ENCODE data around the gene PKLR. TPM values are rescaled to one million over a fixed set of nuclear protein-coding genes. Genes with fewer than 3 reads are reported as not detected.
"Not testable (repeated sequence)": the region's sequence is repeated elsewhere in the genome, so short reads cannot be mapped to it uniquely, and the experiment has no call there.

The PKLR gene
- total RNA-seq, 2 experiments from 2014 or later: not detected

GRCh38 chr1:155255243-155256007, 45.8 kb downstream of the PKLR start, which contains the start of gene ENTREP3:
ENTREP3 (minus strand) TSS chr1:155255483; CDS start chr1:155254877, 606 bp downstream.
- CTCF ChIA-PET: interaction anchor here (0.6 to 3.4 kb wide), 4 partner anchors 17 to 68 kb away, joined by 3 to 12 read pairs (median 4); no protein-coding TSS in a partner anchor
- H3K36me3 Mint-ChIP-seq: peaks cover 18% of the 10 kb centered on the region
- peak within 1 kb of the TSS; percentile 71 for H3K4me3 Mint-ChIP-seq
- no peaks in the 10 kb centered on the region for H3K9me3 Mint-ChIP-seq (ENCODE audit: low read depth)
- H3K27ac Mint-ChIP-seq: peak within 1 kb of the TSS; percentile 59
- ATAC-seq: peak; percentile 73
- no peaks in the 10 kb centered on the region for H3K27me3 Mint-ChIP-seq
- DNase-seq: peak; percentile 84
- H3K4me1 Mint-ChIP-seq: peaks cover 34% of the 10 kb centered on the region

GRCh38 chr1:155254714-155255242, 46.5 kb downstream of the PKLR start:
- H3K4me3 Mint-ChIP-seq: peak overlapping the region; percentile 71
- H3K27ac Mint-ChIP-seq: no peak overlapping the region
- no peaks in the 10 kb centered on the region for H3K9me3 Mint-ChIP-seq (ENCODE audit: low read depth)
- H3K4me1 Mint-ChIP-seq: peaks cover 31% of the 10 kb centered on the region
- ATAC-seq: no peak
- H3K27me3 Mint-ChIP-seq: no peaks in the 10 kb centered on the region
- no peak for DNase-seq
- CTCF ChIA-PET: interaction anchor here (0.6 to 3.4 kb wide), 4 partner anchors 17 to 69 kb away, joined by 3 to 12 read pairs (median 4); no protein-coding TSS in a partner anchor
- peaks cover 13% of the 10 kb centered on the region for H3K36me3 Mint-ChIP-seq

GRCh38 chr1:155254228-155254713, 47.0 kb downstream of the PKLR start:
- CTCF ChIA-PET: interaction anchor here (5.8 kb wide), 1 partner anchor 68 kb away, joined by 160 read pairs; the partner anchor contains the start of gene RUSC1
- H3K27me3 Mint-ChIP-seq: no peaks in the 10 kb centered on the region
- H3K27ac Mint-ChIP-seq: no peak overlapping the region
- peaks cover 13% of the 10 kb centered on the region for H3K36me3 Mint-ChIP-seq
- H3K9me3 Mint-ChIP-seq (ENCODE audit: low read depth): no peaks in the 10 kb centered on the region
- peak overlapping the region; percentile 71 for H3K4me3 Mint-ChIP-seq
- H3K4me1 Mint-ChIP-seq: peaks cover 31% of the 10 kb centered on the region
- DNase-seq (no peak), ATAC-seq (no peak)

- DNase-seq: no peak
- peaks cover 31% of the 10 kb centered on the region for H3K4me1 Mint-ChIP-seq
- no peak overlapping the region for H3K27ac Mint-ChIP-seq
- ATAC-seq: no peak
- H3K36me3 Mint-ChIP-seq: peaks cover 13% of the 10 kb centered on the region
- H3K4me3 Mint-ChIP-seq: peak overlapping the region; percentile 71
- CTCF ChIA-PET: interaction anchor here (5.8 kb wide), 1 partner anchor 69 kb away, joined by 160 read pairs; the partner anchor contains the start of gene RUSC1
- no peaks in the 10 kb centered on the region for H3K9me3 Mint-ChIP-seq (ENCODE audit: low read depth)
- no peaks in the 10 kb centered on the region for H3K27me3 Mint-ChIP-seq
These were observed 47.4 kb downstream of the PKLR start for GRCh38 chr1:155253797-155254196.

- H3K4me1 Mint-ChIP-seq: peaks cover 33% of the 10 kb centered on the region
- H3K27me3 Mint-ChIP-seq: no peaks in the 10 kb centered on the region
- H3K9me3 Mint-ChIP-seq (ENCODE audit: low read depth): no peaks in the 10 kb centered on the region
- CTCF ChIA-PET: interaction anchor here (5.8 kb wide), 1 partner anchor 69 kb away, joined by 160 read pairs; the partner anchor contains the start of gene RUSC1
- H3K36me3 Mint-ChIP-seq: peaks cover 7% of the 10 kb centered on the region
- no peak for DNase-seq
- ATAC-seq: no peak
- H3K27ac Mint-ChIP-seq: no peak overlapping the region
- peak overlapping the region; percentile 71 for H3K4me3 Mint-ChIP-seq
These were observed 48.0 kb downstream of the PKLR start for GRCh38 chr1:155253208-155253607.

GRCh38 chr1:155251566-155251965, 49.7 kb downstream of the PKLR start:
- H3K9me3 Mint-ChIP-seq (ENCODE audit: low read depth): no peaks in the 10 kb centered on the region
- H3K27me3 Mint-ChIP-seq: no peaks in the 10 kb centered on the region
- ATAC-seq: no peak
- H3K27ac Mint-ChIP-seq: no peak overlapping the region
- DNase-seq: no peak
- H3K36me3 Mint-ChIP-seq: peaks cover 3% of the 10 kb centered on the region
- CTCF ChIA-PET: interaction anchor here (0.6 to 5.9 kb wide), 49 partner anchors 9 to 802 kb away, joined by 3 to 160 read pairs (median 7); partner anchors contain the start of genes CLK2, FDPS, HCN3 and KRTCAP2
- H3K4me1 Mint-ChIP-seq: peaks cover 34% of the 10 kb centered on the region
- H3K4me3 Mint-ChIP-seq: no peak overlapping the region

GRCh38 chr1:155250633-155251449, 50.4 kb downstream of the PKLR start:
- peaks cover 35% of the 10 kb centered on the region for H3K4me1 Mint-ChIP-seq
- no peaks in the 10 kb centered on the region for H3K27me3 Mint-ChIP-seq
- ATAC-seq: peak; percentile 97
- peak overlapping the region; percentile 70 for H3K27ac Mint-ChIP-seq
- peak; percentile 98 for DNase-seq
- no peaks in the 10 kb centered on the region for H3K9me3 Mint-ChIP-seq (ENCODE audit: low read depth)
- peaks cover 4% of the 10 kb centered on the region for H3K36me3 Mint-ChIP-seq
- CTCF ChIA-PET: interaction anchor here (0.6 to 5.9 kb wide), 76 partner anchors 9 to 816 kb away, joined by 3 to 160 read pairs (median 4); partner anchors contain the start of genes CLK2, FDPS, HCN3 and KRTCAP2
- peak overlapping the region; percentile 65 for H3K4me3 Mint-ChIP-seq

GRCh38 chr1:155250246-155250632, 51.0 kb downstream of the PKLR start:
- H3K9me3 Mint-ChIP-seq (ENCODE audit: low read depth): no peaks in the 10 kb centered on the region
- CTCF ChIA-PET: interaction anchor here (0.5 to 5.9 kb wide), 59 partner anchors 9 to 816 kb away, joined by 3 to 160 read pairs (median 6); partner anchors contain the start of genes CLK2, FDPS, HCN3 and KRTCAP2
- H3K36me3 Mint-ChIP-seq: peaks cover 4% of the 10 kb centered on the region
- peak overlapping the region; percentile 76 for H3K27ac Mint-ChIP-seq
- peak; percentile 25 for ATAC-seq
- no peak for DNase-seq
- peak overlapping the region; percentile 65 for H3K4me3 Mint-ChIP-seq
- no peaks in the 10 kb centered on the region for H3K27me3 Mint-ChIP-seq
- peaks cover 36% of the 10 kb centered on the region for H3K4me1 Mint-ChIP-seq

- no peak overlapping the region for H3K27ac Mint-ChIP-seq
These were observed 53.3 kb downstream of the PKLR start for GRCh38 chr1:155247667-155248553.

GRCh38 chr1:155246796-155247195, 54.4 kb downstream of the PKLR start:
- ATAC-seq; H3K27me3 Mint-ChIP-seq; H3K27ac Mint-ChIP-seq; H3K9me3 Mint-ChIP-seq (ENCODE audit: low read depth); H3K4me3 Mint-ChIP-seq; H3K36me3 Mint-ChIP-seq; DNase-seq: not testable (repeated sequence)
- H3K4me1 Mint-ChIP-seq: peaks cover 41% of the 10 kb centered on the region
- CTCF ChIA-PET: interaction anchor here (1.2 to 6.5 kb wide), 3 partner anchors 13 to 76 kb away, joined by 3 to 97 read pairs (median 40); partner anchors contain the start of genes FDPS and SCAMP3

More at GRCh38 chr1:155247667-155248553, 53.3 kb downstream of the PKLR start:
- peaks cover 3% of the 10 kb centered on the region for H3K27me3 Mint-ChIP-seq
- H3K4me1 Mint-ChIP-seq: peaks cover 34% of the 10 kb centered on the region
- ATAC-seq (no peak), DNase-seq (no peak)
- peaks cover 7% of the 10 kb centered on the region for H3K36me3 Mint-ChIP-seq
- CTCF ChIA-PET: interaction anchor here (0.6 to 6.5 kb wide), 4 partner anchors 12 to 75 kb away, joined by 3 to 97 read pairs (median 22); partner anchors contain the start of genes FDPS and SCAMP3
- H3K4me3 Mint-ChIP-seq: no peak overlapping the region
- H3K9me3 Mint-ChIP-seq (ENCODE audit: low read depth): no peaks in the 10 kb centered on the region

GRCh38 chr1:155245163-155245524, 56.1 kb downstream of the PKLR start:
- peak overlapping the region; percentile 98 for H3K27ac Mint-ChIP-seq
- no peaks in the 10 kb centered on the region for H3K9me3 Mint-ChIP-seq (ENCODE audit: low read depth)
- peaks cover 9% of the 10 kb centered on the region for H3K36me3 Mint-ChIP-seq
- H3K4me1 Mint-ChIP-seq: peaks cover 49% of the 10 kb centered on the region
- CTCF ChIA-PET: interaction anchor here (0.5 to 6.5 kb wide), 9 partner anchors 8 to 284 kb away, joined by 3 to 40 read pairs (median 4); partner anchors contain the start of gene SCAMP3
- DNase-seq: no peak
- peak overlapping the region; percentile 74 for H3K4me3 Mint-ChIP-seq
- peaks cover 3% of the 10 kb centered on the region for H3K27me3 Mint-ChIP-seq
- no peak for ATAC-seq
